MM.1S (cell line): Measurements from ENCODE around the gene LRRC27.

Experiments used
- DNase-seq: peaks from one replicate; pipeline ENCODE4 v3.0.0-alpha.2; 2015
- H2AFZ ChIP-seq: fragments of 300-600 bp; sonication (generic); 2 replicates; pipeline ENCODE4 v1.6.0; 2016; ENCODE audit warnings: antibody characterized with exemption, low read length
- H3F3A ChIP-seq: fragments of 300-600 bp; sonication (generic); 2 replicates; pipeline ENCODE4 v1.6.1; 2016; ENCODE audit warnings: mild to moderate bottlenecking, antibody characterized with exemption, low read length, moderate library complexity, mixed read lengths; ENCODE audit not compliant: insufficient read depth
- H3K27ac ChIP-seq: fragments of 300-600 bp; sonication (generic); 2 replicates; pipeline ENCODE4 v1.5.1; 2016; ENCODE audit warnings: mild to moderate bottlenecking, low read length
- H3K27me3 ChIP-seq: fragments of 300-600 bp; sonication (generic); replicated peaks from 2 replicates; pipeline ENCODE4 v1.6.0; 2016; ENCODE audit warnings: low read length; ENCODE audit not compliant: insufficient read depth
- H3K36me3 ChIP-seq: fragments of 300-600 bp; sonication (generic); replicated peaks from 2 replicates; pipeline ENCODE4 v1.6.1; 2016; ENCODE audit warnings: mild to moderate bottlenecking, low read length, mixed read lengths; ENCODE audit not compliant: insufficient read depth
- H3K4me1 ChIP-seq: fragments of 300-600 bp; sonication (generic); 2 replicates; pipeline ENCODE4 v1.6.1; 2016; ENCODE audit warnings: low read length, mixed read lengths
- H3K4me2 ChIP-seq: fragments of 300-600 bp; sonication (generic); 2 replicates; pipeline ENCODE4 v1.6.0; 2016; ENCODE audit warnings: low read depth, low read length
- H3K4me3 ChIP-seq: fragments of 300-600 bp; sonication (generic); 2 replicates; pipeline ENCODE4 v1.5.1; 2016; ENCODE audit warnings: low read length, mixed read lengths
- H3K79me2 ChIP-seq: fragments of 300-600 bp; sonication (generic); 2 replicates; pipeline ENCODE4 v1.6.1; 2016; ENCODE audit warnings: mixed run types, low read length, mixed read lengths
- H3K9ac ChIP-seq: fragments of 300-600 bp; sonication (generic); 2 replicates; pipeline ENCODE4 v1.6.1; 2016; ENCODE audit warnings: low read length, mixed read lengths
- H3K9me2 ChIP-seq: fragments of 300-600 bp; sonication (generic); replicated peaks from 2 replicates; pipeline ENCODE4 v1.6.1; 2016; ENCODE audit warnings: mild to moderate bottlenecking, low read length, mixed read lengths; ENCODE audit not compliant: insufficient read depth
- H3K9me3 ChIP-seq: fragments of 300-600 bp; sonication (generic); replicated peaks from 2 replicates; pipeline ENCODE4 v1.6.1; 2016; ENCODE audit warnings: mild to moderate bottlenecking, low read length, mixed read lengths; ENCODE audit not compliant: insufficient read depth
- H4K20me1 ChIP-seq: fragments of 300-600 bp; sonication (generic); 2 replicates; pipeline ENCODE4 v1.6.1; 2016; ENCODE audit warnings: mild to moderate bottlenecking, low read length, moderate library complexity, mixed read lengths; ENCODE audit not compliant: insufficient read depth
- CTCF ChIP-seq: fragments of 300-600 bp; sonication (generic); IDR thresholded peaks from 2 replicates; pipeline ENCODE4 v1.5.1; 2016; ENCODE audit warnings: antibody characterized with exemption, low read length, mixed read lengths
- EZH2 ChIP-seq: fragments of 300-600 bp; sonication (generic); optimal IDR thresholded peaks from 2 replicates; pipeline ENCODE3; 2017; ENCODE audit warnings: low read depth, mild to moderate bottlenecking, antibody characterized with exemption, low read length, mixed read lengths
- EZH2phosphoT487 ChIP-seq: fragments of 300-600 bp; sonication (generic); IDR thresholded peaks from 2 replicates; pipeline ENCODE4 v1.6.1; 2018; ENCODE audit warnings: antibody characterized with exemption, low read length

The LRRC27 gene

GRCh38 chr10:132298038-132298881, 33.7 kb upstream of the LRRC27 start:
- Histone ChIP-seq H3K79me2 (peaks cover 96% of the 10 kb centered on the region), H3K36me3 (no peaks in the 10 kb centered on the region), H3K4me1 (peaks cover 6% of the 10 kb centered on the region), H2AFZ (no peak overlapping the region), H3K4me2 (no peak overlapping the region), H3F3A (0 out of 2 replicates have a peak, but pooled peaks cover 3% of the 10 kb centered on the region), H3K9ac (no peak overlapping the region), H3K27ac (no peak overlapping the region), H3K27me3 (no peaks in the 10 kb centered on the region), H3K9me3 (no peaks in the 10 kb centered on the region), H3K4me3 (no peak overlapping the region), H4K20me1 (no peaks in the 10 kb centered on the region), H3K9me2 (no peaks in the 10 kb centered on the region)
- TF ChIP-seq EZH2 (no peak), CTCF (no peak), EZH2phosphoT487 (no peak)
- DNase-seq, result no peak

DNA sequence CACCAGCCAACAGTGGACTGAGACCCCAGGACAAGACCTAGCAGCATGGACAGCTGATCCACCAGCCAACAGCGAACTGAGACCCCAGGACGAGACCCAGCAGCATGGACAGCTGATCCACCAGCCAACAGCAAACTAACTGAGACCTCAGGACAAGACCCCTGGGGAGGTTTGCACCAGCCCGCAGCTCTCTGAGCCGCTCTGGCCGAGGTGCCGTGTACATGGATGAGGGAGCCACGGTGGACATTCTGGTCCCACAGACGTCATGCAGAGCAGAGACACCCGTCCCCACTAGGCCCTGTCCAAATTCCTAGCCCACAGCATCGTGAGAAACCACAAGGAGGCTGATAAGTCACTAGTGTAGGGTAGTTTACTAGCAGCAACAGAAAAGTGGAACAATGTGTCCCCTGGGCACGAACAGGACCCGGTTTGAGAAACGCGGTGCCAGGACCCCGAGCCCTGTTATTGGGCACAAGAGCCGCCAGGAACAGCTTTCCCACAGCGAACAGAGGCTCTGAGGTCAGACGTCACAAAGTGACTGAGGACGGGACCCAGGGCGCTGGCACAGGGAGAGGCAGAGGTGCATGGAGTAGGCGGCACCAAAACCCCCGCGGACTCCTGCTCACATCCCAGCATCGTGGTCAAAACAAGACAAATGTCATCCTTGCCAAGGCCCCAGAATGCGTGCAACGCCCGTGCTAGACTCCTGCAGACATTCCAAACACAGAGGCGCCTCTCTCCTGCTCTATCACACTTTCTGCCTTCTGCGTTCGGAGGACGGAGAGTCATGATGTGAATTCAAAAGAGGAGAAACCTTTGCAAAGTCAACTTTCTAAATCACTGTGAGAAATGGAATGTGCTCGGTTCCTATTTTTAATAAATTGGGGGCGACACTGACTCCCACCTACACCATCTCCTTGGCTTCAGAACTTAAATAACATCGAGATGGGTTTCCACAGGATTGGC, 32.3 kb upstream of the LRRC27 start:
- no peaks in the 10 kb centered on the region for H4K20me1 ChIP-seq
- no peak overlapping the region for H3K4me3 ChIP-seq
- H3K27me3 ChIP-seq, result no peaks in the 10 kb centered on the region
- H3K9ac ChIP-seq, result no peak overlapping the region
- TF ChIP-seq EZH2, result no peak
- no peak for TF ChIP-seq CTCF
- TF ChIP-seq EZH2phosphoT487, result no peak
- H3K4me2 ChIP-seq, result no peak overlapping the region
- peaks cover 84% of the 10 kb centered on the region for H3K79me2 ChIP-seq
- H3K9me2 ChIP-seq, result no peaks in the 10 kb centered on the region
- no peak overlapping the region for H3K27ac ChIP-seq
- H3K4me1 ChIP-seq, result peaks cover 10% of the 10 kb centered on the region
- H3K36me3 ChIP-seq, result no peaks in the 10 kb centered on the region
- H2AFZ ChIP-seq, result no peak overlapping the region
- no peak for DNase-seq
- no peaks in the 10 kb centered on the region for H3K9me3 ChIP-seq
- H3F3A ChIP-seq, result peaks cover 16% of the 10 kb centered on the region

GRCh38 chr10:132300582-132300981, 31.4 kb upstream of the LRRC27 start:
- H3K79me2 ChIP-seq, result peaks cover 85% of the 10 kb centered on the region
- H3K9me2 ChIP-seq, result no peaks in the 10 kb centered on the region
- peaks cover 19% of the 10 kb centered on the region for H3F3A ChIP-seq
- no peak for TF ChIP-seq EZH2phosphoT487
- no peak for TF ChIP-seq EZH2
- TF ChIP-seq CTCF, result no peak
- DNase-seq, result no peak
- no peak overlapping the region for H3K4me3 ChIP-seq
- no peak overlapping the region for H3K9ac ChIP-seq
- H3K9me3 ChIP-seq, result no peaks in the 10 kb centered on the region
- no peak overlapping the region for H3K4me2 ChIP-seq
- H3K27ac ChIP-seq, result no peak overlapping the region
- H2AFZ ChIP-seq, result no peak overlapping the region
- H3K27me3 ChIP-seq, result no peaks in the 10 kb centered on the region
- no peaks in the 10 kb centered on the region for H4K20me1 ChIP-seq
- peaks cover 18% of the 10 kb centered on the region for H3K4me1 ChIP-seq
- H3K36me3 ChIP-seq, result no peaks in the 10 kb centered on the region
